ENCODE data around the gene HECTD1. TPM values are rescaled to one million over a fixed set of nuclear protein-coding genes. Genes with fewer than 3 reads are reported as not detected.
"Not testable (repeated sequence)": the region's sequence is repeated elsewhere in the genome, so short reads cannot be mapped to it uniquely, and the experiment has no call there.

Gene HECTD1
- total RNA-seq, 1 experiment from 2014 or later: 101 TPM

DNA sequence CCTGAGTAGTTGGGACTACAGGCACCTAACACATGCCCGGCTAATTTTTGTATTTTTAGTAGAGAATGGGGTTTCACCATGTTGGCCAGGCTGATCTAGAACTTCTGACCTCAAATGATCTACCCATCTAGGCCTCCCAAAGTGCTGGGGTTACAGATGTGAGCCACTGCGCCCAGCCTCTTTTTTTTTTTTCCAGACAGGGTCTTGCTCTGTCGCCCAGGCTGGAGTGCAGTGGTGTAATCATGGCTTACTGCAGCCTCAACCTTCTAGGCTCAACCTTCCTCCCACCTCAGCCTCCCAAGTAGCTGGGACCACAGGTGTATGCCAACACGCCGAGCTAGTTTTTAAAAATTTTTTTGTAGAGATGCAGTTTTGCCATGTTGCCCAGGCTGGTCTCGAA is 25.6 kb downstream of the HECTD1 start:
- CTCF ChIA-PET: interaction anchor here (0.7 kb wide), 1 partner anchor 99 kb away, joined by 4 read pairs; no protein-coding TSS in a partner anchor
- H3K36me3 ChIP-seq (ENCODE audit: control insufficient read depth, insufficient read depth, low read length); H3K27ac ChIP-seq (ENCODE audit: low read length); H3K4me1 ChIP-seq (ENCODE audit: control insufficient read depth, insufficient read depth, low read length); intact Hi-C loops (cut with micrococcal nuclease; ENCODE audit: unreplicated experiment); POLR2A ChIA-PET; DNase-seq (ENCODE audit: low read depth, low spot score); BruUV-seq (replicated peaks); H3K27me3 ChIP-seq (ENCODE audit: control insufficient read depth, insufficient read depth, low read length); H3K9me3 ChIP-seq (ENCODE audit: control insufficient read depth, insufficient read depth, low read depth, low read length); in situ Hi-C loops (cut with HindIII; ENCODE audit: low pct_unique_long_range_greater_than_20kb, low sequenced_read_pairs); H3K4me3 ChIP-seq (ENCODE audit: low read depth in 2 of 2, low read length in 2 of 2); ATAC-seq: not testable (repeated sequence)

DNA sequence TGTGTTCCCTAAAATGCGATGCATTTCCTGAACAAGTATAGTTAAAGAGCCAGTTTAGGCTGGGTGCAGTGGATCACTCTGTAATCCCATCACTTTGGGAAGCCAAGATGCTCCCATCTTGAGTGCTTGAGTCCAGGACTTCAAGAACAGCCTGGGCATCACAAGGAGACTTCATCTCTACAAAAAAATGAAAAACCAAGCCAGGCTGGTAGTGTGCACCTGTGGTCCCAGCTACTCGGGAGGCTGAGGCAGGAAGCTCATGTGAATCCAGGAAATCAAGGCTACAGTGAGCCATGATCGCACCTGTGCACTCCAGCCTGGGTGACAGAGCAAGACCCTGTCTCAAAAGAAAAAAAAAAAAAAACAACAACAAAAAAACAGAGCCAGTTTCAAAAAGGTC is 26.3 kb downstream of the HECTD1 start:
- in situ Hi-C loops (cut with HindIII; ENCODE audit: low pct_unique_long_range_greater_than_20kb, low sequenced_read_pairs): no loop called here
- Histone ChIP-seq H3K4me1 (ENCODE audit: control insufficient read depth, insufficient read depth, low read length) (no peaks in the 10 kb centered on the region), H3K4me3 (ENCODE audit: low read depth in 2 of 2, low read length in 2 of 2) (no peak overlapping the region), H3K27me3 (ENCODE audit: control insufficient read depth, insufficient read depth, low read length) (no peaks in the 10 kb centered on the region), H3K9me3 (ENCODE audit: control insufficient read depth, insufficient read depth, low read depth, low read length) (no peaks in the 10 kb centered on the region), H3K27ac (ENCODE audit: low read length) (no peak overlapping the region), H3K36me3 (ENCODE audit: control insufficient read depth, insufficient read depth, low read length) (peaks cover under 1% of the 10 kb centered on the region)
- intact Hi-C loops (cut with micrococcal nuclease; ENCODE audit: unreplicated experiment): no loop called here
- no TSS peak for BruUV-seq (replicated peaks)
- DNase-seq (ENCODE audit: low read depth, low spot score) (no peak), ATAC-seq (no peak)
- ChIA-PET CTCF (no interaction called here), POLR2A (no interaction called here)
- TF ChIP-seq, protein P1, sequence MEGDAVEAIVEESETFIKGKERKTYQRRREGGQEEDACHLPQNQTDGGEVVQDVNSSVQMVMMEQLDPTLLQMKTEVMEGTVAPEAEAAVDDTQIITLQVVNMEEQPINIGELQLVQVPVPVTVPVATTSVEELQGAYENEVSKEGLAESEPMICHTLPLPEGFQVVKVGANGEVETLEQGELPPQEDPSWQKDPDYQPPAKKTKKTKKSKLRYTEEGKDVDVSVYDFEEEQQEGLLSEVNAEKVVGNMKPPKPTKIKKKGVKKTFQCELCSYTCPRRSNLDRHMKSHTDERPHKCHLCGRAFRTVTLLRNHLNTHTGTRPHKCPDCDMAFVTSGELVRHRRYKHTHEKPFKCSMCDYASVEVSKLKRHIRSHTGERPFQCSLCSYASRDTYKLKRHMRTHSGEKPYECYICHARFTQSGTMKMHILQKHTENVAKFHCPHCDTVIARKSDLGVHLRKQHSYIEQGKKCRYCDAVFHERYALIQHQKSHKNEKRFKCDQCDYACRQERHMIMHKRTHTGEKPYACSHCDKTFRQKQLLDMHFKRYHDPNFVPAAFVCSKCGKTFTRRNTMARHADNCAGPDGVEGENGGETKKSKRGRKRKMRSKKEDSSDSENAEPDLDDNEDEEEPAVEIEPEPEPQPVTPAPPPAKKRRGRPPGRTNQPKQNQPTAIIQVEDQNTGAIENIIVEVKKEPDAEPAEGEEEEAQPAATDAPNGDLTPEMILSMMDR (IDR thresholded peaks at IDR 0.05): no peak
- no peak for TF ChIP-seq SIN3A (IDR thresholded peaks at IDR 0.05; ENCODE audit: borderline replicate concordance, insufficient read depth, low read depth, low read length)
- no peak for TF ChIP-seq TCF7L2 (IDR thresholded peaks at IDR 0.05; ENCODE audit: low read depth, low read length)
- no peak for TF ChIP-seq POLR2AphosphoS5 (IDR thresholded peaks at IDR 0.05; ENCODE audit: low read depth, low read length)
- TF ChIP-seq, protein P2, sequence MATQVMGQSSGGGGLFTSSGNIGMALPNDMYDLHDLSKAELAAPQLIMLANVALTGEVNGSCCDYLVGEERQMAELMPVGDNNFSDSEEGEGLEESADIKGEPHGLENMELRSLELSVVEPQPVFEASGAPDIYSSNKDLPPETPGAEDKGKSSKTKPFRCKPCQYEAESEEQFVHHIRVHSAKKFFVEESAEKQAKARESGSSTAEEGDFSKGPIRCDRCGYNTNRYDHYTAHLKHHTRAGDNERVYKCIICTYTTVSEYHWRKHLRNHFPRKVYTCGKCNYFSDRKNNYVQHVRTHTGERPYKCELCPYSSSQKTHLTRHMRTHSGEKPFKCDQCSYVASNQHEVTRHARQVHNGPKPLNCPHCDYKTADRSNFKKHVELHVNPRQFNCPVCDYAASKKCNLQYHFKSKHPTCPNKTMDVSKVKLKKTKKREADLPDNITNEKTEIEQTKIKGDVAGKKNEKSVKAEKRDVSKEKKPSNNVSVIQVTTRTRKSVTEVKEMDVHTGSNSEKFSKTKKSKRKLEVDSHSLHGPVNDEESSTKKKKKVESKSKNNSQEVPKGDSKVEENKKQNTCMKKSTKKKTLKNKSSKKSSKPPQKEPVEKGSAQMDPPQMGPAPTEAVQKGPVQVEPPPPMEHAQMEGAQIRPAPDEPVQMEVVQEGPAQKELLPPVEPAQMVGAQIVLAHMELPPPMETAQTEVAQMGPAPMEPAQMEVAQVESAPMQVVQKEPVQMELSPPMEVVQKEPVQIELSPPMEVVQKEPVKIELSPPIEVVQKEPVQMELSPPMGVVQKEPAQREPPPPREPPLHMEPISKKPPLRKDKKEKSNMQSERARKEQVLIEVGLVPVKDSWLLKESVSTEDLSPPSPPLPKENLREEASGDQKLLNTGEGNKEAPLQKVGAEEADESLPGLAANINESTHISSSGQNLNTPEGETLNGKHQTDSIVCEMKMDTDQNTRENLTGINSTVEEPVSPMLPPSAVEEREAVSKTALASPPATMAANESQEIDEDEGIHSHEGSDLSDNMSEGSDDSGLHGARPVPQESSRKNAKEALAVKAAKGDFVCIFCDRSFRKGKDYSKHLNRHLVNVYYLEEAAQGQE (IDR thresholded peaks at IDR 0.05; ENCODE audit: insufficient read depth in 1 of 2, low read depth in 2 of 2, low read length in 1 of 2): no peak

DNA sequence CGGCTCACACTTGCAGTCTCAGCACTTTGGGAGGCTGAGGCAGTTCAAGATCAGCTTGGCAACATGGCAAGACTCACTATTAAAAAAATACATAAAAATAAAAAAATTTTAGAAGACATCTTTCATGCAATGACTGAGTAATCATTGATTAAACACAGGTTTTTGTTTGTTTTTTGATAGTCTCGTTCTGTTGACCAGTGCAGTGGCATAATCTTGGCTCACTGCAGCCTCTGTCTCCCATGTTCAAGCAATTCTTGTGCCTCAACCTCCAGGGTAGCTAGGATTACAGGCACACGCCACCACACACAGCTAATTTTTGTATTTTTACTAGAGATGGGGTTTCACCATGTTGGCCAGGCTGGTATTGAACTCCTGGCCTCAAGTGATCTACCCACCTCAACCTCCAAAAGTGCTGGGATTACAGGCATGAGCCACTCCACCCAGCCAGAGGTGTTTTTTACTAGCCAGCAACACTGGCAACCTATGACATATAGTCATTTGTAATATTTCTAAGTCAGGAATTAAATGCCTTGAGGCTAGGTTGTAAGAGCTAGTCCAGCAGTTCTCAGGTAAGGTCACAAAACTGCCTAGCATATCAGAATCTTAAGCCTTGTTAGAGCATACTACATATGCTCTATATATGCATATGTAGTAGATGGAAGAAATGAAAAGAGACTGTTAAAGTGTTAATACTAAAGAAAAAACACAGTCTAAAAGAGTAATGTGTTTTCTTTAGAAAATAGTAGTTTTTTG is 27.1 kb downstream of the HECTD1 start:
- H3K27me3 ChIP-seq (ENCODE audit: control insufficient read depth, insufficient read depth, low read length): no peaks in the 10 kb centered on the region
- intact Hi-C loops (cut with micrococcal nuclease; ENCODE audit: unreplicated experiment): no loop called here
- no peaks in the 10 kb centered on the region for H3K4me1 ChIP-seq (ENCODE audit: control insufficient read depth, insufficient read depth, low read length)
- in situ Hi-C loops (cut with HindIII; ENCODE audit: low pct_unique_long_range_greater_than_20kb, low sequenced_read_pairs): no loop called here
- ATAC-seq (no peak), DNase-seq (ENCODE audit: low read depth, low spot score) (no peak)
- no peak overlapping the region for H3K4me3 ChIP-seq (ENCODE audit: low read depth in 2 of 2, low read length in 2 of 2)
- no peak overlapping the region for H3K27ac ChIP-seq (ENCODE audit: low read length)
- H3K36me3 ChIP-seq (ENCODE audit: control insufficient read depth, insufficient read depth, low read length): peaks cover 5% of the 10 kb centered on the region
- BruUV-seq (replicated peaks): no TSS peak
- CTCF ChIA-PET: no interaction called here
- POLR2A ChIA-PET: no interaction called here
- no peak for TF ChIP-seq SIN3A (IDR thresholded peaks at IDR 0.05; ENCODE audit: borderline replicate concordance, insufficient read depth, low read depth, low read length)
- TF ChIP-seq, protein P1 (IDR thresholded peaks at IDR 0.05): no peak
- H3K9me3 ChIP-seq (ENCODE audit: control insufficient read depth, insufficient read depth, low read depth, low read length): no peaks in the 10 kb centered on the region

Data from Panc1 (cell line).